DOHH2 (cell line): Measurements from ENCODE around the gene ECPAS.

Experiments used
- H3F3A ChIP-seq: fragments of 200-600 bp; sonication (generic), shearing (Covaris generic); 2 replicates; pipeline ENCODE4 v1.6.0; 2016; ENCODE audit warnings: antibody characterized with exemption, mild to moderate bottlenecking; ENCODE audit not compliant: control insufficient read depth, insufficient read depth
- H3K27ac ChIP-seq: fragments of 200-600 bp; sonication (generic); 2 replicates; pipeline ENCODE4 v1.5.1; 2014; ENCODE audit warnings: low read depth, mild to moderate bottlenecking, low read length, moderate library complexity
- H3K27me3 ChIP-seq: fragments of 200-600 bp; sonication (generic); 2 replicates; pipeline ENCODE4 v1.6.1; 2014; ENCODE audit warnings: mild to moderate bottlenecking, low read length, mixed read lengths; ENCODE audit not compliant: control insufficient read depth
- H3K36me3 ChIP-seq: fragments of 200-600 bp; sonication (generic); 2 replicates; pipeline ENCODE4 v1.6.1; 2014; ENCODE audit warnings: mild to moderate bottlenecking, low read length, moderate library complexity, mixed read lengths; ENCODE audit not compliant: control insufficient read depth
- H3K4me1 ChIP-seq: fragments of 200-600 bp; sonication (generic); 2 replicates; pipeline ENCODE4 v1.6.1; 2014; ENCODE audit warnings: mild to moderate bottlenecking, low read length, mixed read lengths; ENCODE audit not compliant: control insufficient read depth
- H3K4me2 ChIP-seq: fragments of 200-600 bp; sonication (generic); 2 replicates; pipeline ENCODE4 v1.6.0; 2014; ENCODE audit warnings: mild to moderate bottlenecking, low read length, moderate library complexity
- H3K4me3 ChIP-seq: fragments of 200-600 bp; sonication (generic); 2 replicates; pipeline ENCODE4 v1.5.1; 2014; ENCODE audit warnings: mild to moderate bottlenecking, low read length, mixed read lengths
- H3K79me2 ChIP-seq: fragments of 200-600 bp; sonication (generic); 2 replicates; pipeline ENCODE4 v1.6.1; 2014; ENCODE audit warnings: mild to moderate bottlenecking, low read length, mixed read lengths; ENCODE audit not compliant: control insufficient read depth
- H3K9me2 ChIP-seq: fragments of 200-600 bp; sonication (generic); replicated peaks from 2 replicates; pipeline ENCODE4 v1.6.1; 2014; ENCODE audit warnings: mild to moderate bottlenecking, low read length, mixed read lengths; ENCODE audit not compliant: control insufficient read depth
- H3K9me3 ChIP-seq: fragments of 200-600 bp; sonication (generic); 2 replicates; pipeline ENCODE4 v1.6.1; 2014; ENCODE audit warnings: antibody characterized with exemption, low read length, mixed read lengths; ENCODE audit not compliant: control insufficient read depth, insufficient read depth
- H4K20me1 ChIP-seq: fragments of 200-600 bp; sonication (generic); 2 replicates; pipeline ENCODE4 v1.6.0; 2014; ENCODE audit warnings: low read depth, mild to moderate bottlenecking, antibody characterized with exemption, low read length, moderate library complexity; ENCODE audit not compliant: control insufficient read depth, insufficient read depth
- CTCF ChIP-seq: fragments of 200-600 bp; sonication (generic); IDR thresholded peaks from one replicate; pipeline ENCODE4 v1.5.1; 2014; ENCODE audit warnings: antibody characterized with exemption, mild to moderate bottlenecking, low read depth, low read length; ENCODE audit not compliant: poor library complexity, severe bottlenecking
- EZH2phosphoT487 ChIP-seq: fragments of 200-600 bp; sonication (generic); IDR thresholded peaks from 2 replicates; pipeline ENCODE4 v1.6.1; 2017; ENCODE audit warnings: borderline replicate concordance, mild to moderate bottlenecking, antibody characterized with exemption, low read length, moderate library complexity, mixed read lengths

ECPAS gene

GRCh38 chr9:111483858-111484571 is at the start of gene ECPAS:
Gene ECPAS, minus strand, starts transcription at chr9:111484383. Its CDS starts 11,465 bp downstream, at chr9:111472918.
- peaks cover 5% of the 10 kb centered on the region; the same call in 1 of the 2 replicates for H3F3A ChIP-seq
- no peaks in the 10 kb centered on the region for H3K9me3 ChIP-seq
- TF ChIP-seq CTCF (no peak), EZH2phosphoT487 (no peak)
- H3K4me2 ChIP-seq: peak within 1 kb of the TSS; percentile 92
- H4K20me1 ChIP-seq: peaks cover 20% of the 10 kb centered on the region; the same call in 1 of the 2 replicates
- no peaks in the 10 kb centered on the region for H3K9me2 ChIP-seq
- peaks cover 22% of the 10 kb centered on the region for H3K4me1 ChIP-seq
- H3K79me2 ChIP-seq: peaks cover 51% of the 10 kb centered on the region
- peak within 1 kb of the TSS; percentile 95 for H3K4me3 ChIP-seq
- H3K36me3 ChIP-seq: peaks cover 3% of the 10 kb centered on the region; the same call in 1 of the 2 replicates
- no peaks in the 10 kb centered on the region for H3K27me3 ChIP-seq
- peak within 1 kb of the TSS; percentile 73 for H3K27ac ChIP-seq

- TF ChIP-seq CTCF: no peak
- TF ChIP-seq EZH2phosphoT487: no peak
- no peaks in the 10 kb centered on the region for H3K9me2 ChIP-seq
- H3K36me3 ChIP-seq: no peaks in the 10 kb centered on the region
- no peaks in the 10 kb centered on the region for H3K79me2 ChIP-seq
- H3K27ac ChIP-seq: no peak overlapping the region
- no peaks in the 10 kb centered on the region for H3K4me1 ChIP-seq
- no peaks in the 10 kb centered on the region; the same call in none of the 2 replicates for H3K9me3 ChIP-seq
- H3K4me3 ChIP-seq: no peak overlapping the region
- H4K20me1 ChIP-seq: no peaks in the 10 kb centered on the region
- H3F3A ChIP-seq: no peaks in the 10 kb centered on the region
- H3K27me3 ChIP-seq: no peaks in the 10 kb centered on the region
- H3K4me2 ChIP-seq: no peak overlapping the region
Observed at GRCh38 chr9:111533099-111533790, 49.1 kb upstream of the ECPAS start.

- Histone ChIP-seq H3K4me2 (no peak overlapping the region), H3K4me1 (no peaks in the 10 kb centered on the region), H3K9me3 (no peaks in the 10 kb centered on the region; the same call in 1 of the 2 replicates), H3K27me3 (no peaks in the 10 kb centered on the region), H4K20me1 (no peaks in the 10 kb centered on the region), H3K4me3 (no peak overlapping the region), H3K79me2 (no peaks in the 10 kb centered on the region), H3K27ac (no peak overlapping the region), H3K9me2 (no peaks in the 10 kb centered on the region), H3F3A (no peaks in the 10 kb centered on the region), H3K36me3 (no peaks in the 10 kb centered on the region)
- TF ChIP-seq CTCF (no peak), EZH2phosphoT487 (no peak)
Observed at GRCh38 chr9:111531716-111532115, 47.5 kb upstream of the ECPAS start.
